ENCODE data around the gene HCCS. TPM values are rescaled to one million over a fixed set of nuclear protein-coding genes. Genes with fewer than 3 reads are reported as not detected.

The HCCS gene

DNA sequence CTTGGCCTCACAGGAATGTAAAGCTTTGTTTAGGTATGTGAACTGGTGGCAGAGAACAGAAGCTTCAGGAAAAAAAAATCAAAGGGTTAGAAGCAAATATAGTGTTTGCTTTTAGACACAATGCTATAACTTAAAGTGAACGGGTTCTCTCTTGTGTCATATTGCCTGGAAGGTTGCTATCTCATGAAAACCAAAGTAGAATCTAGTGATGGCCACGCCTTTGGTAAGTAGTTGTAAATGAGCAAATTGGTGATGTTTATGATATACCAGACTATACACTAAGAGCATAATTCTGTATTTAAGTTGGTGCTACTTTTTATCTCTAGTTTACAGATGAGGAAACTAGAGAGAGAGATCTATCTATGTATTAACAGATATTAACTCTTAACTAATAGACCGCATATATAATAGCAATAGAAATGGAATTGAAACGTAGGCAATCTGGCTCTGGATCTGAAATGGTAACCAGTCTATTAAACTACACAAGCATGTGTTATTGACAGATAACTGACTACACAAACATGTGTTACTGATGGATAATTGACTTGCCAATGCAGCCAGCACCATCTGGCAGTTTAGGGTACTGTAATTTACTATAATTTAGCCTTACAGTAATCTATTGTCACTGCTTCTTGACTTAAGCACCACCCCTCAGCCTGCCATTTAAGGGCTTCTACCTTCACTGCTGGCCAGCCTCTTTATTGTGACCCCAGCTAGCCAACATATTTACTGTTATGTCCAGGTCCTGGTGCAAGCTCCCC, 40.8 kb downstream of the HCCS start:
- H3K9me3 ChIP-seq (replicated peaks; ENCODE audit: low read length) = no peaks in the 10 kb centered on the region

DNA sequence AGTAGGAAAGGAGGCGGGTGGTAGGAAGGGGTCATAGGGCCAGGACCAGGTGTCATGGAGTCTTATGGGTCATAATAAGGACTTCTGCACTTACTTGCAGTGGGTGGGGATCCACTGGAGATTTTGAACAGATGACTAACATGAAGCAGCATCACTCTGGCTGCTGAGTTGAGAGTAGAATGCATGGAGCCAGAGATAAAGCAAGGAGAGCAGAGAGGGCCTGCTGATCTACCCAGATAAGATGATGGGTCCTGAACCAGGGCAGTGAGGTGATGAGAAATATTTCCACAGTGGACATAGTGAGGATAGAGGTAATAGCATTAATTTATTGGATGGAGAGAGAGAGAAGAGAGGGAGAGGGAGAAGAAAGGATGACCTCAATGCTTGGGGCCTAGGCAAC, 48.0 kb downstream of the HCCS start:
- no peaks in the 10 kb centered on the region for H3K27me3 ChIP-seq (ENCODE audit: control insufficient read depth, insufficient read depth, low read length)
- no peaks in the 10 kb centered on the region for H3K9me3 ChIP-seq (replicated peaks; ENCODE audit: low read length)
- H3K4me3 ChIP-seq (ENCODE audit: low read length) = no peak overlapping the region
- H3K4me1 ChIP-seq (ENCODE audit: control insufficient read depth, insufficient read depth, low read length) = no peaks in the 10 kb centered on the region
- no peak overlapping the region for H3K4me2 ChIP-seq (ENCODE audit: low read length)
- H3K9ac ChIP-seq (ENCODE audit: low read depth, low read length) = no peak overlapping the region
- H3K36me3 ChIP-seq (ENCODE audit: insufficient read depth, low read length) = no peaks in the 10 kb centered on the region

More for the DNA sequence above, 40.8 kb downstream of the HCCS start:
- Histone ChIP-seq H3K4me1 (ENCODE audit: control insufficient read depth, insufficient read depth, low read length) (no peaks in the 10 kb centered on the region), H3K9ac (ENCODE audit: low read depth, low read length) (no peak overlapping the region), H3K4me2 (ENCODE audit: low read length) (no peak overlapping the region), H3K4me3 (ENCODE audit: low read length) (no peak overlapping the region), H3K36me3 (ENCODE audit: insufficient read depth, low read length) (no peaks in the 10 kb centered on the region), H3K27me3 (ENCODE audit: control insufficient read depth, insufficient read depth, low read length) (no peaks in the 10 kb centered on the region)

DNA sequence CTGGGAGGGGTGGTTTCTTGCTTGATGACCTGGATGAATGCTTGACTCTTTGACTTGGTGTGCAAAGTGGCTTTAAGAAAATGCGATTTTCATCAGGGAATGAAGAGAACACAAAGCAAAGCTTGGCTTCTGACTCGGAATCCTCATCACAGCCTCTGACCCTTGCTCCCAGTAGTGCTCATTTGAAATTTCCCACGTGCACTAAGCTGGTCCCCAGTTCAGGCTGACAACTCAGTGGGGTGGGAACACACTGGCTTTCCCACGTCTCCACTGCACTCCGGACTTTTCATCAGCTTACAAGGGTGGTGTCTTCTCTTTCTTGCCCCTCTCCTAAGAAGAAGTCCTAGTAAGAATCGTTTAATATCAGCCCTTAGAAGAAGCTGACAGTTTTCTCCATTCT, 53.3 kb downstream of the HCCS start:
- Histone ChIP-seq H3K4me1 (ENCODE audit: control insufficient read depth, insufficient read depth, low read length) (no peaks in the 10 kb centered on the region), H3K9me3 (replicated peaks; ENCODE audit: low read length) (no peaks in the 10 kb centered on the region), H3K4me3 (ENCODE audit: low read length) (no peak overlapping the region), H3K36me3 (ENCODE audit: insufficient read depth, low read length) (no peaks in the 10 kb centered on the region), H3K4me2 (ENCODE audit: low read length) (no peak overlapping the region), H3K9ac (ENCODE audit: low read depth, low read length) (no peak overlapping the region), H3K27me3 (ENCODE audit: control insufficient read depth, insufficient read depth, low read length) (no peaks in the 10 kb centered on the region)

DNA sequence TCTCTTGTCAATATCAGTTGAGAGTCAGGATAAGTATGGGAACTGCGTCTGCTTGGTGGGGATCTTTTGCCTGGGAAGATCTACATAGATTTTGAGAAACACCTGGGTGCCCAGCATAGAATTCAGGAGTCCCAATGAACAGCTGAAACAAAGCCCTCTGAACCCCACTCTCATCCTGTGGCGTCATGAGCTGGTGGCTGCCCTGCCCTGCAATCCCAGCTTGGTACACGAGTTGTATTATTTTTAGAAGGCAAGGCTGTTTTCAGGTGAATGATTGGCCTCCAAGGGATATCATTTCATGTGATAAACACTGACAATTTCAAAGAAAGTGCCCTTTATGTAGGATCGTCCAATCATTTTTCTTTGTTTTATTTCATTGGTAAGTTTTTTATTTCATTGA, 60.8 kb downstream of the HCCS start:
- H3K9me3 ChIP-seq (replicated peaks; ENCODE audit: low read length) = no peaks in the 10 kb centered on the region
- H3K4me2 ChIP-seq (ENCODE audit: low read length) = no peak overlapping the region
- no peaks in the 10 kb centered on the region for H3K27me3 ChIP-seq (ENCODE audit: control insufficient read depth, insufficient read depth, low read length)
- no peak overlapping the region for H3K9ac ChIP-seq (ENCODE audit: low read depth, low read length)
- H3K4me3 ChIP-seq (ENCODE audit: low read length) = no peak overlapping the region
- no peaks in the 10 kb centered on the region for H3K4me1 ChIP-seq (ENCODE audit: control insufficient read depth, insufficient read depth, low read length)
- no peaks in the 10 kb centered on the region for H3K36me3 ChIP-seq (ENCODE audit: insufficient read depth, low read length)

DNA sequence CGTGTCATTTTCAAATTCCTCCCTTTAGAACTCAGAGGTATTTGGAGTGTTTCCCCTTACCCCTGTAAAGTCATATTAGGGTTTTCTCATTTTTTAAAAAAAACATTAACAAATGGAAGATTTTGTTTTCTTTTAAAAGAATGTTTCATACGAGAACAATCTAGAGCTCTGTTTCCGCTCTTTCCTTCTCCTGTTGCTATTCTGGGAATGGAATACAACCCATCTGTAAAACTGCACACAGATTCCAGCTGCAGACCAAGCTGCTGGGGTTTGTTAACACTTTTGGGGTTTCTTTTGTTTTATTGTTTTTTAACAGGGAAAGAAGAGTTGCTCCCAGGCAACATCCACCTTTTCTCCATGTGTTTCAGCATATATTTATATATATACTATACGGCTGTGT, 61.3 kb downstream of the HCCS start:
- Histone ChIP-seq H3K36me3 (ENCODE audit: insufficient read depth, low read length) (no peaks in the 10 kb centered on the region), H3K4me2 (ENCODE audit: low read length) (no peak overlapping the region), H3K27me3 (ENCODE audit: control insufficient read depth, insufficient read depth, low read length) (no peaks in the 10 kb centered on the region), H3K9me3 (replicated peaks; ENCODE audit: low read length) (no peaks in the 10 kb centered on the region), H3K9ac (ENCODE audit: low read depth, low read length) (no peak overlapping the region), H3K4me3 (ENCODE audit: low read length) (no peak overlapping the region), H3K4me1 (ENCODE audit: control insufficient read depth, insufficient read depth, low read length) (no peaks in the 10 kb centered on the region)

Small RNA genes lying within 50 kb of the gene (small RNA-seq; reads per million reads assigned to genes)
- gene RF00019 (not detected), gene RF02271 (not detected)

All from skeletal muscle satellite cell (primary cell).